ENCODE measurements around the gene RARRES2. TPM values are rescaled to one million over a fixed set of nuclear protein-coding genes. Genes with fewer than 3 reads are reported as not detected.

RARRES2 gene
- total RNA-seq, 1 donor from 2014 or later = 26.3 TPM

GRCh38 chr7:150363370-150363769 lies 21.9 kb upstream of the RARRES2 start:
- no peak overlapping the region for H3K4me3 Mint-ChIP-seq
- H3K36me3 Mint-ChIP-seq (ENCODE audit: low read depth) = no peaks in the 10 kb centered on the region
- peaks cover 33% of the 10 kb centered on the region for H3K4me1 Mint-ChIP-seq
- H3K27me3 Mint-ChIP-seq (ENCODE audit: low read depth) = no peaks in the 10 kb centered on the region
- no peak overlapping the region for H3K27ac Mint-ChIP-seq (ENCODE audit: unreplicated experiment)
- DNase-seq (ENCODE audit: low read depth, low spot score) = no peak
- no peak for TF ChIP-seq CTCF (conservative IDR thresholded peaks at IDR 0.05)
- no peaks in the 10 kb centered on the region for H3K9me3 Mint-ChIP-seq

- peak overlapping the region; percentile 12 for H3K4me3 Mint-ChIP-seq
- H3K4me1 Mint-ChIP-seq = peaks cover 24% of the 10 kb centered on the region
- no peak for TF ChIP-seq CTCF (conservative IDR thresholded peaks at IDR 0.05)
- H3K27ac Mint-ChIP-seq (ENCODE audit: unreplicated experiment) = no peak overlapping the region
- no peaks in the 10 kb centered on the region for H3K9me3 Mint-ChIP-seq
- no peaks in the 10 kb centered on the region for H3K36me3 Mint-ChIP-seq (ENCODE audit: low read depth)
- no peaks in the 10 kb centered on the region for H3K27me3 Mint-ChIP-seq (ENCODE audit: low read depth)
- DNase-seq (ENCODE audit: low read depth, low spot score) = no peak
Observed at GRCh38 chr7:150361807-150362621, 20.6 kb upstream of the RARRES2 start.

- Mint-ChIP-seq H3K4me3 (peak overlapping the region; percentile 12), H3K27me3 (ENCODE audit: low read depth) (no peaks in the 10 kb centered on the region), H3K4me1 (peaks cover 27% of the 10 kb centered on the region), H3K27ac (ENCODE audit: unreplicated experiment) (no peak overlapping the region), H3K36me3 (ENCODE audit: low read depth) (no peaks in the 10 kb centered on the region), H3K9me3 (no peaks in the 10 kb centered on the region)
- no peak for TF ChIP-seq CTCF (conservative IDR thresholded peaks at IDR 0.05)
- DNase-seq (ENCODE audit: low read depth, low spot score) = no peak
Observed at GRCh38 chr7:150361402-150361801, 20.0 kb upstream of the RARRES2 start.

- Mint-ChIP-seq H3K4me3 (no peak overlapping the region), H3K4me1 (peaks cover 23% of the 10 kb centered on the region), H3K27me3 (ENCODE audit: low read depth) (no peaks in the 10 kb centered on the region), H3K36me3 (ENCODE audit: low read depth) (no peaks in the 10 kb centered on the region), H3K9me3 (no peaks in the 10 kb centered on the region), H3K27ac (ENCODE audit: unreplicated experiment) (no peak overlapping the region)
- no peak for TF ChIP-seq CTCF (conservative IDR thresholded peaks at IDR 0.05)
- DNase-seq (ENCODE audit: low read depth, low spot score) = no peak
Observed at GRCh38 chr7:150360363-150361058, 19.1 kb upstream of the RARRES2 start.

GRCh38 chr7:150359622-150360362 lies 18.4 kb upstream of the RARRES2 start:
- peaks cover 23% of the 10 kb centered on the region for H3K4me1 Mint-ChIP-seq
- H3K4me3 Mint-ChIP-seq = no peak overlapping the region
- no peak for TF ChIP-seq CTCF (conservative IDR thresholded peaks at IDR 0.05)
- H3K9me3 Mint-ChIP-seq = no peaks in the 10 kb centered on the region
- H3K36me3 Mint-ChIP-seq (ENCODE audit: low read depth) = no peaks in the 10 kb centered on the region
- DNase-seq (ENCODE audit: low read depth, low spot score) = no peak
- H3K27me3 Mint-ChIP-seq (ENCODE audit: low read depth) = no peaks in the 10 kb centered on the region
- H3K27ac Mint-ChIP-seq (ENCODE audit: unreplicated experiment) = no peak overlapping the region
